GM21723 (cell line): ENCODE data around the gene ZCCHC24.

Source experiments
- ATAC-seq: cut with Tn5 transposase; IDR thresholded peaks from one replicate; pipeline ENCODE4 v1.9.1; 2021; ENCODE audit warnings: mild to moderate bottlenecking, moderate library complexity; ENCODE audit not compliant: unreplicated experiment

ZCCHC24 gene

DNA sequence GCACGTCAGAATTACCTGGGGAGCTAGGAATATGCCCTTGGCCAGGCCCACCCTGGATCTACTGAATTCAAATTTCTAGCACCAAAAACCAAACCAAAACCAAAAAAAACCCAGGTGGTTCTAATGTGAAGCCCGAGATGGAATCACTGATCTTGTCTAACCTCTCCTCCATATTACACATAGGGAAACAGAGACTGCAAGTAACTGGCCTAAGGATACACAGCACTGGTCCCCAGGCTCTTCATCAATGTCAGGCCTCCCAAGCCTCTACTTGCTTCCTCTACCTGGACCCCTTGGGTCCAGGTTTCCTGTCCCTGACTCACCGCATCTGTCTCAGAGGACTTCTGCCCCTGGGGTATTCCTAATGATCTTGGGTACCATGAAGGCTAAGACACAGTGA lies 30.7 kb downstream of the ZCCHC24 start:
- no peak for ATAC-seq

DNA sequence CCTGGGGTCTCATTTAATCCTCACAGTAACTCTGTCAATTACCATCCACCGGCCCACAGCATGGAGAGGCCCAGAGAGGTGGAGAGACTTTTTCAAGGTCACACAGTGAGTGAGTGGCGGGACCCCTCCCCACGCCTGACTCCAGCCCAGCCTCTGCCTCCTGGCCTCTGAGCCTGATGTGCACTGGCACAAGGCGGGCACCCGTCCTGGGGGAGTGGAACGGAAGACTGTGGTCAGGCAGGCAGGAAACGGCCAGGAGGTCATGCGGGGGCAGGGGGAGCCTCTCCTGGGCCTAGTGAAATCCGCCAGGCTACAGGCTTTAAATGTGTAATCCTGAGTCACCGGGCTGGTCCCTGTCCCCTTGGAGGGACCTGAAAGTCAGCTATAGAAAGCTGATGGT lies 32.2 kb downstream of the ZCCHC24 start:
- no peak for ATAC-seq

DNA sequence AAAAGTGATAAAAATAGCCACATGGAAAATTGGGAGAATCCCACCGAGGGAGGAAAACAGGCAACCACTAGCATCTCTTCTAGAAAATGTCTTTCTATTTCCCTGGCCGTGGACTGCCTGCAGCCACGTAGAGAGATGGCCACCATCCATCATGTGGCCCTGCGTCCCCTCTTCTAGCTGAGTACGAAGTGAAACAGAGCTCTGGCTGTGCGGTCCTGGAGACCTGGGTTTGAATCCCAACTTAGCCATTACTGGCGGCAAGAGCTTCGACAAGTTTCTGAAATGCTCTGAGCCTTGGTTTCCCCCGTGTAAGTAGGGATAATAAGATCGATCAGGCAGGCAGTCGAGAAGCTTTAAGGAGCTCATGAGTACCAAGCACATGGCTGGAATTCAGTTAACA lies 32.9 kb downstream of the ZCCHC24 start:
- no peak for ATAC-seq

DNA sequence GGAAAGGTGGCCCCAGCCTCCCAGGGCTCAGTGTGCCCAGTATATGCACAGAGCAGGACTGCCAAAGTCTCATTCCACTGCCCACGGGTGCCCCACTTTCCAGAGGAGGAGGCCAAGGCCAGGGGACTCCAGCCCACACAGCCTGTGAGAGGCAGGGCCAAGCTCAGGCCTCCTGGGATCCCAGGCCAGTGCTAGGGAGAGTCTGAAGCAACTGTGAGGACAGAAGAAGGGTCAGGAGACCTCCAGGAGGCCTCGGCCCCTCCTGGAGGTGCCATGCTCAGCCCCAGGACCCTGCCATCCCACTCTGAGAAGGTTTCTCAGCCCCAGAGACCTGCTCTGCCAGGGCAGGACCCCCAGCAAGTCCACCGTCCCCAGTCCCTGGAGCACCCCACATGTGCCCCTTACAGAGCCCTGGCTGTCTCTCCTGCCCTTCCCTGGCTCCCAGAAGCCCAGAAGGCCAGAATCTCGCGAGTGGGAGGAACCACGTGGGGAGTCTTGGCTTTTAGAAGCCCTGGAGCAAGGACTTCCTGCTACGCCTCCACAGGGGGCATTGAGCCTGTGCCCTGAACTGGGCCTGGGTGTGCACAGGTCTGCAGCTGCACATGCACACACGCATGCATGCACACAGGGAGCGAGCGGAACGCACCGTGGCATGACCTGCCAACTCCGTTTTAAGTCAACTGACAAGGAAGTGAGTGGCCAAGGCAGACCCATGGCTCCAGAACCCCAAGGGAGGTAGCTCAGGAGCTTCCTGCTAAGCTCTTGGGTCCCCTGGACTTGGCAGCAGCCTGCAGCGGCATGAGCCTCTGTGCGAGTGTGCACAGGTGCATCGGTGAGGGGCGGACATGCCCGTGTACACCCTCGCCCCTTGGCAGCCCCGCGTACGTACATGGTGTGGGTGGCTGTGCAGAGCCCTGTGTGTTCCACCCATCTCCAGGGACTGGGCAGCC lies 33.6 kb downstream of the ZCCHC24 start:
- no peak for ATAC-seq

DNA sequence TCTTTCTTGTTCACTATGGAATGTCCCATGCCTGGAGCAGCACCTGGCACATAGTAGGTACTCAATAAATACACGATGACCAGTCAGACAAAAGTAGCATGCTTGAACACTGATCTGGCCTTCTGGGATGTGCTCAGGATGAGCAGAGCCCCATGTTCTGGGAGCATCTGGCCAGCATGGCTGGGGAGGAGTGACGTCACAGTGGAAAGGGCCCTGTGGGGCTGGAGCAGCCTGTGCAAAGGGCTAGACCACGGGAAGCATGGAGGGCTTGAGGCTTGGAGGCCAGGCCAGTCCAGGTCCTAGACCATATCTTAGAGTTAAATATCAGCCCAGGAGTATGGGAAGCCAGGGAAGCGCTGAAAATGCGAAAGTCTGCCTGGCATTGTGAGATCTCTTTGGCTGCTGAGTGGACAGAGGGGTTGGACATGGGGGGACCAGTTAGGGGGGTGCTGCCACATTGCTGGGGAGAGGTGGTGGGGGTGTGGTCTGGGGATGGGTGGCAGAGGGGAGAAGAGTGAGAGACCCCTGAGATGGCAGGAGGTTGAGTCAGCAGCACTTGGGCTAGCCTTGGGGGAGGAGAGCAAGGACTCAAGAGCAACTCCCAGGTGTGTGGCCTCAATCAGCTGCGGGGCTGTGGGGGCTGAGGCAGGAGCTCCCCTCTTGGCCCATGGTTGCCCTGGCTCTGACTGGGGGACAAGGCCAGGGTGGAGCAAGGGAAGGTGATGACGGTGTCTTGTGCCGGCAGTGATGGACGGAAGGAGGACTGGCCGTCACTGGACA lies 34.9 kb downstream of the ZCCHC24 start:
- no peak for ATAC-seq

DNA sequence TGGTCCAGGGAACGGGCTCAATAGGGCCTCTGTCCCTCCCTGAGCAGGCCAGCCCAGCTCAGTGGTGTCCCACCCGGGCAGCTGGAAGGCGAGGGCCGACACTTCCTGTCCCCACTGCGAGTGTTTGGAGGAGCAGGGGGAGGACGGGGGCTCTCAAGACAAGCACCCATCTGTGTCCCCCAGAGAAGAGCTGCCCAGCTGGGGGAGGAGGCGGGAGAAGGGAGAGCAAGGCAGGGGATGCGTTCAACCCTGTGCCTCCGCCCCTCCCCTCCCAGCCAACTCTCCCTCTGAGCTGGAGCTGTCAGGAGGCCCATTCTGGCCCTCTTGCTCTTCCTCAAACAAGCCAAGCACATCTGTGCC lies 35.7 kb downstream of the ZCCHC24 start:
- no peak for ATAC-seq

DNA sequence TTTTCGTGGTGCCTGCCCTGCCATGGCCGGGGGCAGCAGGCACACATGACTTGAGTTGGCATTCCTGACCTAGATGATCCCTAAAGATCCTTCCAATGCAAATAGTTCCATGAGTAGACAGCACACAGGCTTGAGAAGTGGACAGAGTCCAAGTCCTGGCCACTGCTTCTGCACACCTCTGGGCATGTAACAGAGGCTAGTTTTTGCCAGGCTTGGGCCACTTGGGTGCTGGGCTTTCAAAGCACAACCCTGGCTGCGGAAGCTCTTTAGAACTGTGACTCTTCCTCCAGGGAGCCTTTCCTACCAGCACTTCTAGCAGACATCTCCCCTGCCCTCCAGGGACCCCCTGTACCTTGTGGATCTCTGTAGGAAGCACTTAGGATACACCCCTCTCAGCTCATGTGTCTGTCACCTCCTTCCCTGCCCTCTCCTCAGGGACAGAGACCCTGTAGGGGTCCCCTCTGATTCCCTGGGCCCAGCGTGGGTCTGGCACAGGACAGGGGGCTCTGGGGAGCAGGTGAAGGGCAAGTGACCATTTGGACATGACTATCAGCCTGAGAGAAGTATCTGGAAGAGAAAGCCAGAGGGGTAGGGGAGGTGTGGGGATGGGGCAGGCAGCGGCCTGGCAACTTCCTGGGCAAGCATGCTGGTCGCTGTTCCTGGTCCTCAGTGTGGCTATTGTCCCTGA lies 36.2 kb downstream of the ZCCHC24 start:
- no peak for ATAC-seq

DNA sequence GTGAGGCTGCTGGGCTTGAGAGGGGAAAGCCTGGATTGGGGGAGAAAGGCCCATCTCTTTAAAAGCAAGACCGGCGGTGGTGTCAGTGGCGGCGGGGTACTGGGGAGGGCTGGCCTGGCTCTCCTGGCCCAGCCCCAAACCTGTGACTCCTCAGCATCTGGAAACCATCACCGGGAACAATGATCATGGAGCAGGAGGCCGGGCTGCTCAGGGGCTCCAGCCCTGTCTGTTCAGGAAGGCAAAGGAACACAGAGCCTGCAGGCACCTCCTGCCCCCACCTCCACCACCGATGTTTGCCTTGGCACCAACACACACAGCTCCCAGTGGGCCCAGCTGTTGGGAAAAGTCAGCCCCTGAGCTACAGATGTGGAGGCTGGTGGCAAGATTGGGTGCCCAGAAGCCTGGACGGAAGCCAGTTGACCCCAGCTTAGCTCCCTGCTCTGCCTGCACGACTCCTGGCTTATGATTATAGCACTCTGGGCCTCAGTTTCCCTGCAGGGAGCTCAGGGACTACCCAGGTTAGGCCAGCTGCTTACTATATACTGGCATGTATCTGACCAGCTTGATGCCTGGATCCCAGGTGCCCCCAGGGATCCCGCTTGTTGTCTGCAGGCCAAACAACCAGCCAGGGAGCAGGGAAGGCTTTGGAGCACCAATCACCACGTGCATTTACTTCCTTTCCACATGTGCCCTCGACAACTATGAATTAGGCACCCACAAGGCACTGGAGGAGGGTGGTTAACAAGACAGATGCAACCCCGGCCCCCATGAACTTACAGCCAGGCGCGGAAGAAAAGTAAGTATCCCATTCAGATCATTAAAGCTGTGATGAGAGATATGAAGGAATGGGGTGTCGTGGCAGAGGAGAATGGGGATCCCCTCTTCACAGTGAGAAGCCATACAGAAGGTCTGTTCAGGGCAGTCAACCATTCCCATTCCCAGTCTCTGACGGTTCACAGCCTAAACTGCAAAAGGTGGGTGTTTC lies 37.3 kb downstream of the ZCCHC24 start:
- no peak for ATAC-seq

DNA sequence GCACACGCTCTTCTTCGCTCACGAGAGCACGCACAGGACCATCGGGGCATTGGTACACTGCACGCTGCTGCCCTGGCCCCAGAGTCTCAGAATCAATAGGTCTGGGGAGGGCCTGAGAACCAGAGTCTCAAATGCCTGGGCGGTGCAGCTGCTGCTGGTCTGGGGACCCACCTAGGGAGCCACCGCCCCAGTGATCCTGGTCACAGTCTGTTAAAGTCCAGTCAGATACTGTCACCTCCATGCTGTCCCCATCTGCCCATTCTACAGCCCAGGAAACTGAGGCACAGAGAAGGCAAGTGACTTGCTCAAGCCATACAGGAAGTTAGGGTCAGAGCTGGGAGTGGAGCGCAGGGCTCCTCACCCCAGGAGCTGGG lies 38.0 kb downstream of the ZCCHC24 start:
- ATAC-seq, result no peak

DNA sequence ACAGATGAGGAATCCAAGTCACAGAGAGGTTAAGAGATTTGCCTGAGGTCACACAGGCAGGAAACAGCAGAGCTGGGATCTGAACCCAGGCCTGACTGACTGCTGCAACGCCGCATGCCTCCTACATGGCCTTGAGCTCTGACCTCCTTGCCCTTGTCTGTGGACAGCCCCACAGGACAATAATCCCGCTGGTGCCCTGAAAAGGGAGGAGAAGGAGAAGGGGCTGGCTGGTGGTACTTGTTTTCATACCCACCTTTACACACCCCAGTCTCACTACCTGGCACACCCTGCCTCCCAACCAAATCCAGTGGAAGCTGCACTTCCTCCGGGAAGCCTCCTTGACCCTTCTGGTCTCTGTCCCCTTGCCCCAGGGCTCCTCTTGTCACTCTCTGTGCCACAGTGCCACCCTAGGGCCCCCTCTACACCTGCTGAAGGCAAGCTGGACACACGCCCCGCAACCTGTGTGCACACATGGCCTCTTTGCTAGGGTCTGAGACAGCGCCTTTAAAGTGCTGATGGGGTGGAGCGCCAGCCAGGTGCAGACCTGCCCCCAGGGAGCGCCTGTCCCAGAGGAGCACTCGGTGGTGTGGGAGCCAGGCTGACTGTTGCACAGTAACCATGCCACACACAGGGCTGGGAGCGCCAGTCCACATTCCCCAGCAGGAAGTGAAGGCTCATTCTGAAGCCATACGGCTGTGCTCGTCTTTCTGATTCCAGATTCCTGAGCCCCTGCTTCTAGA lies 38.6 kb downstream of the ZCCHC24 start:
- no peak for ATAC-seq

DNA sequence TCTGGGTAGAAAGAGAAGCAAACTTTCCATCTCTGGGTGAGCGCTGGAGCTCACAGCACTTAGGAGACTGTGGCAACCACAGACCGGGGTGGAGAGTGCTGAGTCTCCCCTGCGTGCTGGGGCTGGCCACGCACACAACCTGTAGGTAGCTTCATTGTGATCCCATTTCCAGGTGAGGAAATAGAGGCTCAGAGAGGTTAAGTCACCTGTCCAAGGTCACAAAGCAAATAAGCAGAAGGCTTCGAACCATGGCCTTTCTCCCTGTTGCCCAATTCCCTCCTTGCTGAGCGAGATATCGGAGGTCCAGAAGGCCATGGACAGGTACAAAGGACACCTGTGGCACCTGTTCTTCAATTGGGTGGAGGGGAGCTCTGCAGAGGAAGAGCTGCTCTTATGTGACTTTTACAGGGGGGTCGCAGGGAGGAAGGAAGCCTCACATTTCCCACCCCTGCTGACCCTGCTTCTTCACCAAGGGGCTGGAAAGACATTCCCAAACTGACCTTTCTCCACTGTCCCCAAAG lies 39.4 kb downstream of the ZCCHC24 start:
- no peak for ATAC-seq

DNA sequence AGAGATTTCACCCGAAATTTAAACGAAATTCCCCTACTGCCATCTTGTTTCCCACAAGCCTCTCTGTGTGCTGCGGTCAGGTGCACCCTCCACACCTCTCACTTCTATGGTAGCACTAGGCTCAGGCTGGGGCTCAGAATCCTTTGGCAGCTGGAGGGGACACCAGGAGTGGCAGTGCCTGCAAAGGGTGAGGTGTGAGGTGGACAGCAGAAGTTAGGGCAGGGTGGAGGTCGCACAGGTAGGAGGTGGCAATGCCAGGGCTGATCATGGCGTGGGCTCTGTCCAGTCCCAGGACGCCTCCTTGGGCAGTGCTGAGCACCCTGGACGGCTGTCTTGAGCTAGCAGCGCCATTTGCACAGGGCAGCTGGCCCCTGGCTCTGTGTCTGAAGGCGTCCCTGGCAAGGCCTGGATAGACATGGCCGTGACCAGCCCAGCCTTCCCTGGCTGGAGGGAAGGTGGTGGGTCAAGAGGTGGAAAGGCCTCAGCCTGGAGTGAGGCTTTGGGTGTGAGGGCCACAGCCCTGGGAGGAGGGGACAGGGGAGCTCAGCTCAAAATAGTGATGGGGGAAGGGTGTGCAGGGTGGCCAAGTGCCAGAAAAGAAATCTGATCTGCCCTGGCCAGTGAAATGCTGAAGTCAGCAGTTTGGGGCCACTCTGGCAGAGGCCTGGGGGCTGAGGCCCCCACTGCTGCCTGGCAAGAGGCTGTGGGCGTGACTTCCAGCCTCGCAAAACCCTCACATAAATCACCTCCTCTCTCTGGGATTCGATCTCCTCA lies 40.0 kb downstream of the ZCCHC24 start:
- ATAC-seq, result no peak

DNA sequence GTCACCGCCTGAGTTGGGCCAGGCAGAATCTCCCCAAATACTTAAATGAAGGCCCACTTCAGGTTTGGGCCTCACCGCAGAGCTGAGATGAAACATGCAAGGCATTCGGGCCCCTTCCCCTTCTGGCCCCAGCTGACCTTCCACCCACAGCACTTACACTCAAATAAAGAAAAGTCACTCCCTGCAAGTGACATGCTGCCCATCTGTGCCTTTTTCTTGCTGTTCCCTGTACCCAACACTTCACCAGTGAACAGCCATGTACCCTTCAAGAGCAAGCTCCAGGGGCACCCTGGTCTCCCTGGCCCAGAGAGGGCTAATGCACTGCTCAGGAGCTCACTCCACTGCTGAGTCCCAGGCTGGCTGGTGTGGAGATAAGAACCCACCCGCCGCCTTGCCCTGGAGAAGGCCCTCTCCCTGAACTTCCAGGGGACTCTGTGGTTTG lies 40.7 kb downstream of the ZCCHC24 start:
- no peak for ATAC-seq

DNA sequence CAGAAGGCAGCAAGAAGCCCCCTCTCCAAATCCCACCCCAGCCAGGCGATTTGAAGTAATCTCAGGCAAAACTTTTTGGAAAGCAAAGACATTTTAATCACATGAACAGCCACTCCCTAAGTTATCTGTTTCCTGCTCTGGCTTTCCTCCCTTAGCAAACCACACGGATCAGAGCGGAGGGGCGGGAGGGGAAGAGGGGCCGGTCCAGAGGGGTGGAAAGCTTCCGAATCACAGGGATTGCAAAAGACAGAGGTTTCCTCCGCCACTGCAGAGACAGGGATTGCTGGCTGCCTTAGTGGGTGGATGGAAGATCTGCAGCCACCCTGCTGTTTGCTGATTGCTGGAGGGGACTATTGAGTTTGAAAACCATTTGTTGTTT lies 41.2 kb downstream of the ZCCHC24 start:
- no peak for ATAC-seq

DNA sequence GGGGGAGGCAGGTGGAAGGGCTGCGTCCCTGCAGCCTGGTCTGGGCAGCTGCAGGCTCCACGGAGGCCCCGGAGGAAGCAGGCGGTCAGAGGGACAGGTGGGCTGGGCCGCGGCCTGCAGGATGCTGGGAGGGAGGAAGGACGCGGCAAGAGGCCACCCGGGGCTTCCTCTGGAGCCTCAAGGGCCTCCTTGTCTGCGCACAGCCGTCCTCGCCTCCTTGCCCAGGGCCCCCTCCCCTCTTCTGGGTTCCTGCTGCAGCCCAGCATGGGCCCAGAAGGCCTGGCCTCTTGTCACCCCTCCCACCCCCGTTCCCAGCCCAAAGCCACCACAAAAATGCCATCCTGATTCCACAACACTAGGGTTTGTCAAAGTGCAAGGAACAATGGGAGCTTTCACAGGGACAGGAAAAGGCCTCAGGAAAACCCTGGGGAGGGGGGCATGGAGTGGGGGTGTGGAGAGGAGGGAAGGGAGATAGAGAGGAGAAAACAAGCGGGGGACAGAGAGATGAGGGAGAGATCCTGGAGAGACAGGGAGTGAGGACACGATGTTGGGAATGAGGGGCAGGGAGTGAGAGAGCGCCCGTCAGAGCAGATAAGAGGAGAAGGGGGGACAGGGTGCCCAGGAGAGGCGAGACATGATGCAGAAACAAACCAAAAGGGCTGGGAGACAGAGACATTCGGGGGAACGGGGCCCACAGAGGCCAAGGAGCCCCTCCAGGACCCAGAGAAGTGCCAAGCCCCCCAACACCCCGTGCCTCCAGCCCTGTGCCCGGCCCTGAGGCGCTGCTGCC lies 41.8 kb downstream of the ZCCHC24 start:
- ATAC-seq, result no peak

DNA sequence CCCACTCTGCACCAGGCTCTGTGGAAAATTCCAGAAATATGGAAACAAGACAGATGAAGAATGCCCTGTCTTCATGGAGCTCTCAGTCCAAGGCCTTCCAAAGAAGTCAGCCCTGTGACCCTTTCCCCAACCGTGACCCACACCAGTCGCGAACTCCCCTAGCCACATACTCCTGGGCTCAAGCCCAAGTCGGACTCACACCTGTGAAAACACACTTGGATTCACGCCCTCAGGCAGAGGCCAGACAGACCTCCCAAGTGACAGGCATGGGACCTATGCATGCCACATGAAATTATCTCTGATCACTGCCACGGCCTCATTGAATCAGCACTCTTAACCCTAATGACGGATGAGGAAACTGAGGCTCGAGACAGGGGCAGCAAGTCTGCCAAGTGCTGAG lies 42.5 kb downstream of the ZCCHC24 start:
- no peak for ATAC-seq

DNA sequence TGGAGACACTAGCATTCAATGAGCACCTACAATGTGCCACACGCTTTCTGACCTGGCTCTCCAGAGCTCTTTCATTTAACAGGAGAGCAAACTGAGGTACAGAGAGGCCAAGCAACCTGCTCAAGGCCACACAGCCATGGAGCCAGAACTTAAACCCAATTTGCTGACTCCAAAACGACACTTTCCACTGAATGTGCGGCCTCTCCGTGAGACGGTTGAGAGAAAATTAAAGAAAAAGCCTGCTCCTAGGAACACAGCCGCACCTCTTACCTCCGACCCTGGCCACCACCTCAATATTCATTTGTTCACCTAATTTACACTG lies 42.8 kb downstream of the ZCCHC24 start:
- no peak for ATAC-seq
